Mesenchymal stem cell (in vitro differentiated cells and primary cell): ENCODE measurements around the gene SRGAP3.

Experiments
- DNase-seq: peaks from one replicate; pipeline ENCODE4 v3.0.0-alpha.2; 2013
- H2AFZ ChIP-seq: one replicate; pipeline ENCODE4 v1.6.1; 2013; ENCODE audit warnings: low read depth, mild to moderate bottlenecking, control low read depth, inconsistent platforms, low read length, moderate library complexity
- H2AK5ac ChIP-seq: 2 replicates; pipeline ENCODE4 v1.6.1; 2013; ENCODE audit warnings: low read length, moderate library complexity, mild to moderate bottlenecking, inconsistent platforms; ENCODE audit not compliant: severe bottlenecking
- H2BK120ac ChIP-seq: one replicate; pipeline ENCODE4 v1.6.1; 2013; ENCODE audit warnings: low read depth, mild to moderate bottlenecking, inconsistent platforms, low read length, moderate library complexity
- H2BK12ac ChIP-seq, 2 experiments: one replicate each; pipeline ENCODE4 v1.6.1; 2013; ENCODE audit warnings: inconsistent platforms in 2 of 2, low read length in 2 of 2, mild to moderate bottlenecking in 2 of 2, moderate library complexity in 2 of 2, control low read depth in 1 of 2
- H2BK15ac ChIP-seq: one replicate; pipeline ENCODE4 v1.6.1; 2013; ENCODE audit warnings: mild to moderate bottlenecking, low read depth, inconsistent platforms; ENCODE audit not compliant: poor library complexity, severe bottlenecking
- H2BK5ac ChIP-seq: 2 replicates; pipeline ENCODE4 v1.6.1; 2013; ENCODE audit warnings: low read depth, mild to moderate bottlenecking, low read length, control low read depth, inconsistent platforms; ENCODE audit not compliant: poor library complexity, severe bottlenecking
- H3K14ac ChIP-seq, 2 experiments: one replicate each; pipeline ENCODE4 v1.6.1; 2013; ENCODE audit warnings: inconsistent platforms in 2 of 2, low read length in 2 of 2, control low read depth in 1 of 2, mild to moderate bottlenecking in 1 of 2, moderate library complexity in 1 of 2
- H3K18ac ChIP-seq, 2 experiments: one replicate each; pipeline ENCODE4 v1.6.1; 2013; ENCODE audit warnings: inconsistent platforms in 2 of 2, low read length in 2 of 2, control low read depth in 1 of 2, low read depth in 1 of 2, mild to moderate bottlenecking in 1 of 2
- H3K23ac ChIP-seq, 2 experiments: one replicate each; pipeline ENCODE4 v1.6.1; 2013; ENCODE audit warnings: inconsistent platforms in 2 of 2, low read length in 2 of 2, mild to moderate bottlenecking in 2 of 2, moderate library complexity in 2 of 2, control low read depth in 1 of 2
- H3K27ac ChIP-seq: 2 replicates; pipeline ENCODE4 v1.5.1; 2013; ENCODE audit warnings: mild to moderate bottlenecking, moderate library complexity, low read length, control low read depth, inconsistent platforms; ENCODE audit not compliant: poor library complexity, severe bottlenecking
- H3K27me3 ChIP-seq, 2 experiments: 2 replicates each; pipeline versions ENCODE4 v1.6.1 to v1.7.0; 2013; ENCODE audit warnings: low read length in 2 of 2, mild to moderate bottlenecking in 2 of 2, moderate library complexity in 2 of 2, control low read depth in 1 of 2, inconsistent platforms in 1 of 2; ENCODE audit not compliant: control insufficient read depth in 1 of 2, insufficient read depth in 1 of 2
- H3K36me3 ChIP-seq, 2 experiments: 2 replicates each; pipeline versions ENCODE4 v1.6.1 to v1.7.0; 2013; ENCODE audit warnings: low read length in 2 of 2, control low read depth in 1 of 2, inconsistent platforms in 1 of 2, low read depth in 1 of 2, mild to moderate bottlenecking in 1 of 2; ENCODE audit not compliant: insufficient read depth in 2 of 2, control insufficient read depth in 1 of 2
- H3K4ac ChIP-seq, 2 experiments: one replicate each; pipeline ENCODE4 v1.6.1; 2013; ENCODE audit warnings: inconsistent platforms in 2 of 2, low read length in 2 of 2, mild to moderate bottlenecking in 2 of 2, moderate library complexity in 2 of 2, control low read depth in 1 of 2, low read depth in 1 of 2
- H3K4me1 ChIP-seq: 2 replicates; pipeline ENCODE4 v1.6.1; 2013; ENCODE audit warnings: low read depth, low read length, control low read depth; ENCODE audit not compliant: control insufficient read depth, insufficient read depth
- H3K4me2 ChIP-seq: 2 replicates; pipeline ENCODE4 v1.6.1; 2013; ENCODE audit warnings: low read length, mild to moderate bottlenecking, inconsistent platforms; ENCODE audit not compliant: poor library complexity, severe bottlenecking
- H3K4me3 ChIP-seq, 2 experiments: 2 replicates each; pipeline versions ENCODE4 v1.5.1 to v1.7.0; 2013; ENCODE audit warnings: low read length in 2 of 2, mild to moderate bottlenecking in 2 of 2, control low read depth in 1 of 2, low read depth in 1 of 2; ENCODE audit not compliant: insufficient read depth in 1 of 2
- H3K79me1 ChIP-seq: replicated peaks from 2 replicates; pipeline ENCODE4 v1.6.1; 2013; ENCODE audit warnings: mild to moderate bottlenecking, control low read depth, low read length, inconsistent platforms; ENCODE audit not compliant: poor library complexity, severe bottlenecking
- H3K9ac ChIP-seq: 2 replicates; pipeline ENCODE4 v1.7.0; 2013; ENCODE audit warnings: mild to moderate bottlenecking, low read length, moderate library complexity
- H3K9me3 ChIP-seq: 2 replicates; pipeline ENCODE4 v1.7.0; 2013; ENCODE audit warnings: mild to moderate bottlenecking, low read length; ENCODE audit not compliant: control insufficient read depth
- H4K8ac ChIP-seq: one replicate; pipeline ENCODE4 v1.6.1; 2013; ENCODE audit warnings: inconsistent platforms, mild to moderate bottlenecking, low read length, moderate library complexity
- H4K91ac ChIP-seq: one replicate; pipeline ENCODE4 v1.6.1; 2013; ENCODE audit warnings: mild to moderate bottlenecking, low read length, inconsistent platforms
- whole genome bisulfite sequencing: methylation state at CpG from one replicate; pipeline ENCODE4 v1.1.7; 2013; ENCODE audit warnings: mixed read lengths; 5-methylcytosine and 5-hydroxymethylcytosine counted together

Gene SRGAP3

DNA sequence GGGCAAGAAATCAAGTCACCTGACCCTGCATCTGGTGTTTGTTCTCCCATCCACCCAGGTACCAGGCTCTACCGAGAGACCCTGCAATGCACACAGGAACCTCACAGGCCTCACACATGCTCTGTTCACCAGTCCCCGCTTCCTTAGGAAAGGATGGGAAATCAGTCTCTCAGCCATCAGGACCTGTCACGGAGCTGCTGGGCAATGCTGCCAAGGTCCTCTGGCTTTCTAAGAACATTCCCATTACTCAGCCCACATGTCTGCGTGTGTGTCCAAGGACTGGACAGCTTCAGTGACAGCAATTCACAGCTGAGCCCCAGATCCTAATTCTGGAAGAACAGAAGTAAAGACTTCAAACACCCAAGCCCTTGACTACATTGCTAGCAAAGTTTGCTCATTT lies 6.5 kb upstream of the SRGAP3 start:
- Histone ChIP-seq H3K4me2 (no peak overlapping the region), H3K36me3 (no peaks in the 10 kb centered on the region), H3K27me3 (peaks cover 4 to 20% of the 10 kb centered on the region in 2 experiments), H3K79me1 (no peaks in the 10 kb centered on the region), H3K9ac (no peak overlapping the region), H2BK120ac (no peak overlapping the region), H3K14ac (no peak overlapping the region), H3K18ac (no peak overlapping the region), H4K8ac (no peak overlapping the region), H3K4me3 (no peak overlapping the region), H3K4me1 (no peaks in the 10 kb centered on the region), H3K4ac (no peak overlapping the region), H2AFZ (no peak overlapping the region), H2AK5ac (no peak overlapping the region), H2BK15ac (no peak overlapping the region), H2BK12ac (no peak overlapping the region), H2BK5ac (no peak overlapping the region), H3K9me3 (peaks cover 5% of the 10 kb centered on the region), H3K27ac (no peak overlapping the region), H4K91ac (no peak overlapping the region), H3K23ac (no peak overlapping the region)
- 77% methylated on average over 4 of the region's 4 CpGs for WGBS
- DNase-seq, result no peak

GRCh38 chr3:9254764-9255163 lies 5.3 kb upstream of the SRGAP3 start:
- H4K91ac ChIP-seq, result no peak overlapping the region
- H3K9me3 ChIP-seq, result peaks cover 5% of the 10 kb centered on the region
- no peak overlapping the region for H2AFZ ChIP-seq
- no peak overlapping the region for H2BK15ac ChIP-seq
- no peak for DNase-seq
- H2BK12ac ChIP-seq, result no peak overlapping the region
- H2BK5ac ChIP-seq, result no peak overlapping the region
- no peaks in the 10 kb centered on the region for H3K79me1 ChIP-seq
- no peak overlapping the region for H3K23ac ChIP-seq
- H3K27ac ChIP-seq, result no peak overlapping the region
- H4K8ac ChIP-seq, result no peak overlapping the region
- H3K4me1 ChIP-seq, result peaks cover 2% of the 10 kb centered on the region
- no peak overlapping the region for H2AK5ac ChIP-seq
- WGBS, result 57% methylated on average over 1 of the region's 1 CpG
- H3K18ac ChIP-seq, result no peak overlapping the region
- no peak overlapping the region for H2BK120ac ChIP-seq
- no peak overlapping the region for H3K4me2 ChIP-seq
- H3K4ac ChIP-seq, result no peak overlapping the region
- H3K9ac ChIP-seq, result no peak overlapping the region
- peaks cover 4 to 20% of the 10 kb centered on the region in 2 experiments for H3K27me3 ChIP-seq
- H3K36me3 ChIP-seq, result no peaks in the 10 kb centered on the region
- H3K14ac ChIP-seq, result no peak overlapping the region
- H3K4me3 ChIP-seq, result no peak overlapping the region

DNA sequence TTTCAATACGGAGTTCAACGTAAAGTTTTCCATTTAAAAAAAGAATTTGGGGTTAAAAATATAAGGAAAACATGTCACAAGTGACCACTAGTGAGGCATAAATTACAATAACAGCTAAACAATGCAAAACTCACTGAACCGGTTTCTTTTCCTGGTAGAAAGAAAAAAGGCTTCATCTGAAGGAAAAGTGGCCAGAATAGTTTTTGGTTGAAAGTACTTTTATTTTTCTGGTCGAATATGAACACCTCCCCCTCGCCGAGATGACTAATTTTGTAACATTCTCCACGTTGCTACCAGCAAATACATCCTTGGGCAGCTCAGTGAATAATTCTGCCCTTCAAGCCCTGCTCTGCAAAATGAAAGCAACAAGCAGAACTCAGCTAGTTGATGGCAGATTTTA lies 3.9 kb upstream of the SRGAP3 start:
- Histone ChIP-seq H3K27ac (no peak overlapping the region), H2BK5ac (no peak overlapping the region), H3K4me3 (no peak overlapping the region), H3K4ac (no peak overlapping the region), H2BK12ac (no peak overlapping the region), H4K8ac (no peak overlapping the region), H2BK120ac (no peak overlapping the region), H3K27me3 (peaks cover 4 to 20% of the 10 kb centered on the region in 2 experiments), H3K4me2 (no peak overlapping the region), H3K14ac (no peak overlapping the region), H3K9me3 (peaks cover 5% of the 10 kb centered on the region), H2BK15ac (no peak overlapping the region), H2AK5ac (no peak overlapping the region), H3K9ac (no peak overlapping the region), H3K36me3 (no peaks in the 10 kb centered on the region), H3K4me1 (peaks cover 7% of the 10 kb centered on the region), H3K79me1 (no peaks in the 10 kb centered on the region), H3K18ac (no peak overlapping the region), H3K23ac (no peak overlapping the region), H2AFZ (no peak overlapping the region), H4K91ac (no peak overlapping the region)
- DNase-seq, result no peak
- WGBS, result 91% methylated on average over 4 of the region's 7 CpGs

DNA sequence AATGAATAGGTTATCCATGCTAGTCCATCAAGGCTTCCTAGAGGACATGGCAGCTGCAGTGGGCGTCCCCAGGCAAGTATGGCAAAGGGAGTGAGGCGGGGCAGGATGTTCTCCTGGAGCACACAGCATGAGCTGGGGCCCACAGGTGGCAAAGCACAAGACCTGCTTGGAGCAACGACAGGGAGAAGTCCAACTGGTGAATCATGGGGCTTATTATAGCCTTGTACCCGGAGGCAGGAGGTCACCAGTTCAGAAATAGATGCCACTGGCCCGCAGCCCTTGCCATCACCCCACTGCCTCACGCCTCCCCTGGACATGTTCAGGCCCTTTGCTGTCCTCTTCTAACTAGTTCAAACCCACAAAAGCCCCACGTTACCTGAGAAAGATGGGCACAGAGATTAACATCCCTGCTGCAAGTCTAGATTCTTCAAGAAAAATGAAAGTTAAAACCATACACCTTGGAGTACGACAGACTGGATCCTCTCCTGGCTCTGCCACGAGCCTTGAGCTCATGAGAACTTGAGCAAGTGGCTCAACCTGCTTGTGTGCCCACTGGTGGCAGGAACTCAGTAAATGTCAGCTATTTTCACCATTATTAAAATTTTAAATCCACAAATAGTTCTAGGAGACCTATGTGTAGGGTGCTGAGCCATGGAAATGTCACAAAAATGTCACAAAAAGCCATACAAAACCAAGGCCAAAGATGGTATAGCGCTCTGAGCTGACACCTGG lies 1.8 kb upstream of the SRGAP3 start:
- no peak overlapping the region for H3K23ac ChIP-seq
- H3K4me2 ChIP-seq, result no peak overlapping the region
- no peak overlapping the region for H4K91ac ChIP-seq
- no peaks in the 10 kb centered on the region for H3K79me1 ChIP-seq
- no peak overlapping the region for H3K14ac ChIP-seq
- WGBS, result 81% methylated on average over 10 of the region's 10 CpGs
- H2AFZ ChIP-seq, result no peak overlapping the region
- no peaks in the 10 kb centered on the region for H3K9me3 ChIP-seq
- no peak overlapping the region for H3K27ac ChIP-seq
- H3K27me3 ChIP-seq, result peaks cover 4 to 23% of the 10 kb centered on the region in 2 experiments
- H3K18ac ChIP-seq, result no peak overlapping the region
- peaks cover 7% of the 10 kb centered on the region for H3K4me1 ChIP-seq
- H3K36me3 ChIP-seq, result no peaks in the 10 kb centered on the region
- DNase-seq, result no peak
- no peak overlapping the region for H2BK5ac ChIP-seq
- no peak overlapping the region for H2BK15ac ChIP-seq
- no peak overlapping the region for H2BK120ac ChIP-seq
- no peak overlapping the region for H2AK5ac ChIP-seq
- no peak overlapping the region for H3K4ac ChIP-seq
- H4K8ac ChIP-seq, result no peak overlapping the region
- H2BK12ac ChIP-seq, result no peak overlapping the region
- H3K9ac ChIP-seq, result no peak overlapping the region
- H3K4me3 ChIP-seq, result no peak overlapping the region
